ENCODE measurements around the gene CARS2. TPM values are rescaled to one million over a fixed set of nuclear protein-coding genes. Genes with fewer than 3 reads are reported as not detected.
"Not testable (repeated sequence)": the region's sequence is repeated elsewhere in the genome, so short reads cannot be mapped to it uniquely, and the experiment has no call there.

Gene CARS2
- total RNA-seq, result 10 to 100 TPM; 78.9 to 84.8 TPM

DNA sequence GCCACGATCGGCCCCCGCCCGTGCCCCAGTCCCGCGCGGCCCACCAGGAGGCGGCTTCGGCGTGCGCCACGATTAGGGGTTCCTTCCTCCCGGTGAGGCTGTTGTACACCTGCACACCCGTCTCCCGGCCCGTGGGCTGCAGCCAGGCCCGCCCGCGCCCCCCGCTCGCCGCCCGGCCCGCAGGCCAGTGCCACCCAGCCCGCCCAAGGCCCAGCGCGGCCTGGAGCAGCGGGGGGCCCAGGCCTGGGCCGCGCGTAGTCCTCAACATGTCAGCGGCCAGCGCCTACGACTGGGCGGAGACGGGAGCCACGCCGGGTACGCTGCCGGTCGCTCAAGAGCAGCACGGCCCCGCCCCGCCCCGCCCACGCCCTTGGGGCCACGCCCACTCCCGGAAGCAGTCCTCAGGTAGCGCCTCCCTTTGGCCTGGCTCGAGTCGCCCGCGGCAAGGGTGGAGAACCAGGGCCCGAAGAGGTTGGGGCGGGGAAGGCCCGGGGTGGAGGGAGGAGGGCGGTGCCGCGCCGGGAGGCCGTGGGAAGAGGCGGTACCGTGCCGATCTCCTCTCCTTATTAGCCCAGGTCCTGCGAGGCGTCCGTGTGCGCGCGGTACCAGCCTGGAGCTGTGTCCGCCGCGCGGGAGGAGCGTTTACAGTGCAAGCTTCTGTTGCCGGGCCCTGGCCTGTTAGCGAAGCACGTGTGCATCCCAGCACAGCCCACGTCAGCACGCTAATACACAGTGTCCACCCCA, at the start of gene CARS2:
Gene CARS2 (minus strand): TSS at position 291 of the 744 bp plus-strand sequence. CDS start 23 bp downstream, at position 268.
- Mint-ChIP-seq H3K27ac (peak within 1 kb of the TSS; percentile 88), H3K4me1 (peaks cover 28% of the 10 kb centered on the region), H3K27me3 (no peaks in the 10 kb centered on the region), H3K36me3 (peaks cover 12% of the 10 kb centered on the region), H3K9me3 (no peaks in the 10 kb centered on the region), H3K4me3 (peak within 1 kb of the TSS; percentile 96)
- DNase-seq (peak; percentile 88), ATAC-seq (ENCODE audit: low read depth) (peak; percentile 94)
- POLR2A ChIA-PET, result interaction anchor here (2.9 kb wide), 1 partner anchor 9 kb away, joined by 26 read pairs; no protein-coding TSS in a partner anchor

DNA sequence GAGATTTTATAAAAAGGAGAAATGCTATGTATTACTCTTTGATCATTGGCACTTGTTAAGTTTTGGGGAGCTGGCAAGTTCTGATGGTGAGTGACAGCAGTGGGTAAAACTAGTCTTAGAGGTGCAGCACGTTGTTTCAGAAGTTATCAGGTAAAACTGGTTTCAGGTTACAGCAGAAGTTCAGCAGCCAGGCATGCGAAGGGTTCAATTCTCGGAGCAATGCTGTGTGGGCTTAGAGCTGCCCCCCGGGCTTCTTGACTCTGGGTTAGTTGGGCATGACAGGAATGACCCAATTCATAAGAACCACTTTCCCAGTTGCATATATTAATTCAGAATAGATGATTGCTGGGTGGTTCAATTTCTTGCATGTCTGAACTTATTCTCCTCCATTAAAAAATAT, 42.4 kb upstream of the CARS2 start:
- Mint-ChIP-seq H3K27ac (no peak overlapping the region), H3K4me3 (no peak overlapping the region), H3K4me1 (no peaks in the 10 kb centered on the region), H3K36me3 (no peaks in the 10 kb centered on the region), H3K27me3 (peaks cover 5% of the 10 kb centered on the region), H3K9me3 (peaks cover 8% of the 10 kb centered on the region)
- POLR2A ChIA-PET, result no interaction called here
- DNase-seq (no peak), ATAC-seq (ENCODE audit: low read depth) (no peak)

DNA sequence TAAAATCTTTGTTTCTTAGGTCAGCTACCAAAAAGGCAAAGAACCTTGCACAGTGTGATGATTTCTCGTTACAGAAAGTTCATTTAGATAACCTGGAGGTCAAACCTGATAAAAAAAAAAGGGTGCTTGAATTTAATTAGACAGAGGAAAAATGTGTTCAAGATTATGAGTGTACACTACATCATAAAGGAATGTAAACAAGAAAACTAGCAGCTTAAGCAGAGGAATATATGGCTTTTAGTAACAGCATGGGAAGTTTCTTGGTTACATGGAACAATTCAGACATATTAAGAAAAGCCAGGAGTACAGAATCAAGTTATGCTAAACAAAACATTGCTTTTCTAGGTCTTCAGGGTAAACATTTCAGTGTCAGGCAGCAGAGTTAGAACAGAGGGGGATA, 40.5 kb upstream of the CARS2 start:
- Mint-ChIP-seq H3K4me1 (no peaks in the 10 kb centered on the region), H3K27me3 (peaks cover 2% of the 10 kb centered on the region), H3K4me3 (no peak overlapping the region), H3K27ac (no peak overlapping the region), H3K9me3 (peaks cover 6% of the 10 kb centered on the region), H3K36me3 (no peaks in the 10 kb centered on the region)
- DNase-seq (no peak), ATAC-seq (ENCODE audit: low read depth) (no peak)
- POLR2A ChIA-PET, result no interaction called here

DNA sequence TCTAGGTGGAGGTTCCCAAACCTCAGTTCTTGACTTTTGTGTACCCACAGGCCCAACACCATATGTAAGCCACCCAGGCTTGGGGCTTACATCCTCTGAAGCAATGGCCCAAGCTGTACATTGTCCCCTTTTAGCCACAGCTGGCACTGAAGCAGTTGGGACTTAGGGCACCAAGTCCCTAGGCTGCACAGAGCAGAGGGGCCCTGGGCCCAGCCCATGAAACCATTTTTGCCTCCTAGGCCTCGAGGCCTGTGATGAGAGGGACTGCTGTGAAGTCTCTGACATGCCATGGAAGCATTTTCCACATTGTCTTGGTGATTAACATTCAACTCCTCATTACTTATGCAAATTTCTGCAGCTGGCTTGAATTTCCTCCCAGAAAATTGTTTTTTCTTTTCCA, 37.8 kb upstream of the CARS2 start:
- Mint-ChIP-seq H3K4me3 (no peak overlapping the region), H3K9me3 (peaks cover 7% of the 10 kb centered on the region), H3K27ac (no peak overlapping the region), H3K27me3 (peaks cover 2% of the 10 kb centered on the region), H3K36me3 (no peaks in the 10 kb centered on the region), H3K4me1 (no peaks in the 10 kb centered on the region)
- POLR2A ChIA-PET, result no interaction called here
- ATAC-seq (ENCODE audit: low read depth), result no peak
- DNase-seq, result no peak

- POLR2A ChIA-PET, result no interaction called here
- Mint-ChIP-seq H3K9me3 (peaks cover 5% of the 10 kb centered on the region), H3K27ac (no peak overlapping the region), H3K27me3 (no peaks in the 10 kb centered on the region), H3K4me3 (no peak overlapping the region), H3K4me1 (no peaks in the 10 kb centered on the region), H3K36me3 (peaks cover 3% of the 10 kb centered on the region)
- ATAC-seq (ENCODE audit: low read depth) (no peak), DNase-seq (no peak)
Measured at GRCh38 chr13:110737555-110737954, 31.6 kb upstream of the CARS2 start.

DNA sequence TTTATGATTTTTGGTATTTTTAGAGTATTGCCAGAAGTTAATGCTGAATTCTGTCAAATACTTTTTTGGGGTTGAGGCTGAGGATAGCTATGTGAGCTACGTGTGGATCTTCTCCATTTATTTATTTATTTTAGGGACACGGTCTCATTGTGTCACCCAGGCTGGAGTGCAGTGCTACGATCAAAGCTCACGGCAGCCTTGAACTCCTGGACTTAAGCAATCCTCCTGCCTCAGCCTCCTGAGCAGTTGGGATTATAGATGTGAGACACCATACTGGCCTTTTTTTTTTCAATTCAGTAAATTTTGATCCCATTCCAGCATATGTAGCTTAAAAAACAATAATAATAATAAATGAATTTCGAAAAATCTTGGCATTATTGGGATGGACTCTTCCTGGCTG, 28.6 kb upstream of the CARS2 start:
- no peaks in the 10 kb centered on the region for H3K27me3 Mint-ChIP-seq
- H3K9me3 Mint-ChIP-seq, result peaks cover 4% of the 10 kb centered on the region
- no peak overlapping the region for H3K4me3 Mint-ChIP-seq
- H3K4me1 Mint-ChIP-seq, result no peaks in the 10 kb centered on the region
- no peak for ATAC-seq (ENCODE audit: low read depth)
- peaks cover 3% of the 10 kb centered on the region for H3K36me3 Mint-ChIP-seq
- DNase-seq, result no peak
- POLR2A ChIA-PET, result no interaction called here
- no peak overlapping the region for H3K27ac Mint-ChIP-seq

- no peak overlapping the region for H3K4me3 Mint-ChIP-seq
- H3K27ac Mint-ChIP-seq, result no peak overlapping the region
- H3K4me1 Mint-ChIP-seq, result peaks cover 8% of the 10 kb centered on the region
- POLR2A ChIA-PET, result interaction anchor here (1.0 kb wide), 1 partner anchor 18 kb away, joined by 3 read pairs; no protein-coding TSS in a partner anchor
- H3K36me3 Mint-ChIP-seq, result peaks cover 3% of the 10 kb centered on the region
- H3K9me3 Mint-ChIP-seq, result peaks cover 3% of the 10 kb centered on the region
- DNase-seq (no peak), ATAC-seq (ENCODE audit: low read depth) (no peak)
- H3K27me3 Mint-ChIP-seq, result no peaks in the 10 kb centered on the region
Measured at GRCh38 chr13:110731072-110731471, 25.2 kb upstream of the CARS2 start.

DNA sequence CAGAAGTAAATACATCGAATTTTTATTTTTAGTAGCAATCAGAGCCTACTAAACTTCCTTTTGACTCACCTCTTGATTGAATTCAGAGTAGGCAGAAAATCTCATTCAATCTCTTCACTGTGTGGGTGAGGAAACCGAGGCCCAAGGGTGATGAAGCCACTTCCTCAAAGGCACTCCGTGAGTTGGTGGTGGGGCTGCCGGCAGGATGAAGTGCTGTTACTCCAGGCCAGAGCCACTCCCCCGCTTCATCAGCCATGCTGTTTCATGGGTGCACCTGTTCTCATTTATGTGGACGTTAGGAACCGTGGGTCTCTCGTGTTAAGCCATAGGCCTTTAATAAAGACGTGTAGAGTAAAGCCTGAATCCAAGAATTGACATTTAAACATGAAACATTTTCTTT, 20.8 kb upstream of the CARS2 start:
- H3K27me3 Mint-ChIP-seq, result no peaks in the 10 kb centered on the region
- H3K4me3 Mint-ChIP-seq, result peak overlapping the region; percentile 43
- POLR2A ChIA-PET, result no interaction called here
- DNase-seq, result peak; percentile 53
- H3K9me3 Mint-ChIP-seq, result no peaks in the 10 kb centered on the region
- ATAC-seq (ENCODE audit: low read depth), result peak; percentile 97
- H3K27ac Mint-ChIP-seq, result peak overlapping the region; percentile 25
- peaks cover 4% of the 10 kb centered on the region for H3K36me3 Mint-ChIP-seq
- peaks cover 12% of the 10 kb centered on the region for H3K4me1 Mint-ChIP-seq

- H3K4me1 Mint-ChIP-seq, result peaks cover 12% of the 10 kb centered on the region
- H3K27me3 Mint-ChIP-seq, DNase-seq, H3K27ac Mint-ChIP-seq, H3K36me3 Mint-ChIP-seq, H3K9me3 Mint-ChIP-seq, POLR2A ChIA-PET, H3K4me3 Mint-ChIP-seq: not testable (repeated sequence)
- ATAC-seq (ENCODE audit: low read depth), result peak; percentile 10
Measured at GRCh38 chr13:110726153-110726552, 20.2 kb upstream of the CARS2 start.

- Mint-ChIP-seq H3K9me3 (no peaks in the 10 kb centered on the region), H3K36me3 (peaks cover 20% of the 10 kb centered on the region), H3K27ac (no peak overlapping the region), H3K4me3 (no peak overlapping the region), H3K4me1 (peaks cover 15% of the 10 kb centered on the region), H3K27me3 (no peaks in the 10 kb centered on the region)
- POLR2A ChIA-PET, result interaction anchor here (2.0 kb wide), 1 partner anchor 11 kb away, joined by 11 read pairs; no protein-coding TSS in a partner anchor
- DNase-seq (no peak), ATAC-seq (ENCODE audit: low read depth) (no peak)
Measured at GRCh38 chr13:110723598-110723997, 17.7 kb upstream of the CARS2 start.

GRCh38 chr13:110722971-110723370, 17.1 kb upstream of the CARS2 start:
- no peak for ATAC-seq (ENCODE audit: low read depth)
- Mint-ChIP-seq H3K4me3 (no peak overlapping the region), H3K36me3 (peaks cover 20% of the 10 kb centered on the region), H3K27ac (no peak overlapping the region), H3K27me3 (no peaks in the 10 kb centered on the region), H3K9me3 (no peaks in the 10 kb centered on the region), H3K4me1 (peaks cover 15% of the 10 kb centered on the region)
- POLR2A ChIA-PET, result interaction anchor here (2.0 kb wide), 1 partner anchor 11 kb away, joined by 11 read pairs; no protein-coding TSS in a partner anchor
- no peak for DNase-seq

DNA sequence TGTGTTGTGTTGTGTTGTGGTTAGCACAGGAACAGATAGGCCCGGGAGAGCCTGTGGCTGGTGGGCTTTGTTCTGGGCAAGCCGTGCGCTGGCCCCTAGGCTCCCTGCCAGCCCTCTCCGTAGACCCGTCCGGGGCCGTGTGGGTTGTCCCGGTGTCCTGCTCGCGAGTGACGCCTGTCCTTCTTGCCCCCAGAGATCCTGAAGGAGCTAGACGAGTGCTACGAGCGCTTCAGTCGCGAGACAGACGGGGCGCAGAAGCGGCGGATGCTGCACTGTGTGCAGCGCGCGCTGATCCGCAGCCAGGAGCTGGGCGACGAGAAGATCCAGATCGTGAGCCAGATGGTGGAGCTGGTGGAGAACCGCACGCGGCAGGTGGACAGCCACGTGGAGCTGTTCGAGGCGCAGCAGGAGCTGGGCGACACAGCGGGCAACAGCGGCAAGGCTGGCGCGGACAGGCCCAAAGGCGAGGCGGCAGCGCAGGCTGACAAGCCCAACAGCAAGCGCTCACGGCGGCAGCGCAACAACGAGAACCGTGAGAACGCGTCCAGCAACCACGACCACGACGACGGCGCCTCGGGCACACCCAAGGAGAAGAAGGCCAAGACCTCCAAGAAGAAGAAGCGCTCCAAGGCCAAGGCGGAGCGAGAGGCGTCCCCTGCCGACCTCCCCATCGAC, 13.3 kb upstream of the CARS2 start:
- Mint-ChIP-seq H3K4me3 (no peak overlapping the region), H3K27me3 (no peaks in the 10 kb centered on the region), H3K9me3 (no peaks in the 10 kb centered on the region), H3K4me1 (peaks cover 13% of the 10 kb centered on the region), H3K27ac (no peak overlapping the region), H3K36me3 (peaks cover 20% of the 10 kb centered on the region)
- POLR2A ChIA-PET, result no interaction called here
- DNase-seq (no peak), ATAC-seq (ENCODE audit: low read depth) (no peak)

DNA sequence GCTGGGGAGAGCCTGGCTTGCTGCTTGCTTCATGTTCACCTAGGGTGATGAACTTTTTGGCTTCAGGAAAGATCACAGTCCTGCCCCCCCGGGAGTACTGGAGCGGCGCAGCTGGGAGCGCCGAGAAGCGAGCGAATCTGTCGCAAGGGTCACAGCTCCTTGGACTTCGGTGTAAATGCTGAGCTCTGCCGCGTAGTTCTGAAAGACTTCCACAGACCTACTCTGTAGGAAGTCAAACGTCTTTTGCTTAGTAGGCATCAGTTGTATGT, 10.3 kb upstream of the CARS2 start:
- peaks cover 15% of the 10 kb centered on the region for H3K36me3 Mint-ChIP-seq
- ATAC-seq (ENCODE audit: low read depth), result no peak
- peaks cover 18% of the 10 kb centered on the region for H3K4me1 Mint-ChIP-seq
- peak overlapping the region; percentile 91 for H3K4me3 Mint-ChIP-seq
- H3K27ac Mint-ChIP-seq, result peak overlapping the region; percentile 93
- DNase-seq, result no peak
- no peaks in the 10 kb centered on the region for H3K27me3 Mint-ChIP-seq
- no peaks in the 10 kb centered on the region for H3K9me3 Mint-ChIP-seq
- POLR2A ChIA-PET, result interaction anchor here (0.8 kb wide), 3 partner anchors 106 to 198 kb away, joined by 3 read pairs; no protein-coding TSS in a partner anchor
